Liver (tissue), 9 donors: Measurements from ENCODE around the gene THEMIS. TPM values are rescaled to one million over a fixed set of nuclear protein-coding genes. Genes with fewer than 3 reads are reported as not detected.
"Not testable (repeated sequence)": the region's sequence is repeated elsewhere in the genome, so short reads cannot be mapped to it uniquely, and the experiment has no call there.

Experiments
- DNase-seq: peaks from one replicate; pipeline ENCODE4 v3.0.0-alpha.2; 2017; ENCODE audit warnings: low spot score
- H3K27ac ChIP-seq, 2 donors: one replicate each; pipeline ENCODE4 v1.7.0; 2013; ENCODE audit warnings: inconsistent platforms in 2 of 2, low read length in 2 of 2, control low read depth in 1 of 2, low read depth in 1 of 2, mild to moderate bottlenecking in 1 of 2
- H3K27me3 ChIP-seq, 4 donors: one replicate each; pipeline versions ENCODE4 v1.6.1 to v1.7.0; 2013; ENCODE audit warnings: low read length in 3 of 4, inconsistent platforms in 1 of 4, mild to moderate bottlenecking in 1 of 4, moderate library complexity in 1 of 4; ENCODE audit not compliant: control insufficient read depth in 4 of 4, insufficient read depth in 4 of 4
- H3K36me3 ChIP-seq, 4 donors: one replicate each; pipeline versions ENCODE4 v1.6.1 to v1.7.0; 2013; ENCODE audit warnings: low read length in 3 of 4, mild to moderate bottlenecking in 3 of 4, low read depth in 1 of 4, moderate library complexity in 1 of 4; ENCODE audit not compliant: control insufficient read depth in 4 of 4, insufficient read depth in 3 of 4
- H3K4me1 ChIP-seq, 4 donors: one replicate each; pipeline versions ENCODE4 v1.6.1 to v1.7.0; 2013; ENCODE audit warnings: low read length in 3 of 4, mild to moderate bottlenecking in 3 of 4, moderate library complexity in 1 of 4; ENCODE audit not compliant: control insufficient read depth in 4 of 4, insufficient read depth in 4 of 4
- H3K4me3 ChIP-seq, 3 donors: one replicate each; pipeline versions ENCODE4 v1.6.1 to v1.7.0; 2013; ENCODE audit warnings: low read length in 3 of 3, control low read depth in 1 of 3, low read depth in 1 of 3, mild to moderate bottlenecking in 1 of 3
- H3K9ac ChIP-seq, 2 donors: one replicate each; pipeline ENCODE4 v1.7.0; 2013; ENCODE audit warnings: low read length in 2 of 2, mild to moderate bottlenecking in 2 of 2, moderate library complexity in 2 of 2, control low read depth in 1 of 2, low read depth in 1 of 2
- H3K9me3 ChIP-seq, 4 donors: one replicate each; pipeline versions ENCODE4 v1.6.1 to v1.7.0; 2013; ENCODE audit warnings: low read length in 3 of 4; ENCODE audit not compliant: control insufficient read depth in 4 of 4
- ATF3 ChIP-seq: IDR thresholded peaks from 2 replicates; pipeline ENCODE4 v1.6.1; 2016; ENCODE audit warnings: antibody characterized with exemption
- CTCF ChIP-seq: fragments of 150-350 bp; IDR thresholded peaks from 2 replicates; pipeline ENCODE4 v1.5.1; 2017; ENCODE audit warnings: improper control_type of control experiment, low read depth, low read length; ENCODE audit not compliant: missing input control
- EGR1 ChIP-seq, 2 donors: IDR thresholded peaks; 2 replicates each; pipeline ENCODE4 v1.6.1; 2016 to 2018; ENCODE audit warnings: antibody characterized with exemption in 2 of 2, low read depth in 2 of 2
- FOXA1 ChIP-seq: IDR thresholded peaks from 2 replicates; pipeline ENCODE4 v1.6.1; 2016; ENCODE audit warnings: antibody characterized with exemption
- FOXA2 ChIP-seq: IDR thresholded peaks from 2 replicates; pipeline ENCODE4 v1.6.1; 2016; ENCODE audit warnings: antibody characterized with exemption
- GABPA ChIP-seq, 2 donors: IDR thresholded peaks in 1 of 2; conservative IDR thresholded peaks in 1 of 2; 2 replicates each; pipeline ENCODE4 v1.6.1; 2016; ENCODE audit warnings: antibody characterized with exemption in 2 of 2, mild to moderate bottlenecking in 1 of 2, moderate library complexity in 1 of 2
- HNF4A ChIP-seq, 2 donors: conservative IDR thresholded peaks; 2 replicates each; pipeline ENCODE4 v1.6.1; 2016; ENCODE audit warnings: antibody characterized with exemption in 2 of 2, mild to moderate bottlenecking in 2 of 2
- HNF4G ChIP-seq: IDR thresholded peaks from 2 replicates; pipeline ENCODE4 v1.6.1; 2016; ENCODE audit warnings: antibody characterized with exemption
- JUND ChIP-seq, 2 donors: IDR thresholded peaks; 2 replicates each; pipeline ENCODE4 v1.6.1; 2016; ENCODE audit warnings: antibody characterized with exemption in 2 of 2
- NR2F2 ChIP-seq: IDR thresholded peaks from 2 replicates; pipeline ENCODE4 v1.6.1; 2016; ENCODE audit warnings: antibody characterized with exemption
- RAD21 ChIP-seq, 2 donors: IDR thresholded peaks; 2 replicates each; pipeline ENCODE4 v1.6.1; 2016; ENCODE audit warnings: antibody characterized with exemption in 2 of 2, mild to moderate bottlenecking in 2 of 2
- REST ChIP-seq: IDR thresholded peaks from 2 replicates; pipeline ENCODE4 v1.6.1; 2016; ENCODE audit warnings: antibody characterized with exemption, mild to moderate bottlenecking
- RXRA ChIP-seq, 2 donors: IDR thresholded peaks; 2 replicates each; pipeline ENCODE4 v1.6.1; 2017 to 2018; ENCODE audit warnings: antibody characterized with exemption in 2 of 2, mild to moderate bottlenecking in 1 of 2
- SP1 ChIP-seq: IDR thresholded peaks from 2 replicates; pipeline ENCODE4 v1.6.1; 2018; ENCODE audit warnings: antibody characterized with exemption, mild to moderate bottlenecking
- TAF1 ChIP-seq: conservative IDR thresholded peaks from 2 replicates; pipeline ENCODE4 v1.6.1; 2016; ENCODE audit warnings: antibody characterized with exemption, mild to moderate bottlenecking
- YY1 ChIP-seq: IDR thresholded peaks from 2 replicates; pipeline ENCODE4 v1.6.1; 2016; ENCODE audit warnings: antibody characterized with exemption, mild to moderate bottlenecking
- ZBTB33 ChIP-seq: IDR thresholded peaks from 2 replicates; pipeline ENCODE4 v1.6.1; 2016; ENCODE audit warnings: antibody characterized with exemption
- WGBS: extraction: QIAGEN DNeasy Blood & Tissue Kit; methylation state at CpG from one replicate; pipeline ENCODE4 v1.1.7; 2013; 5-methylcytosine and 5-hydroxymethylcytosine counted together
- polyA plus RNA-seq, 2 donors: library from polyadenylated mRNA; stranded (reverse) in 1 of 2; unstranded in 1 of 2; fragments of 200-250 nt in 1 of 2; fragments of >200 nt in 1 of 2; fragmentation: Nextera tagmentation in 1 of 2; extraction: Ambion mirVana in 1 of 2; gene quantifications; one replicate each; pipeline versions ENCODE4 v1.2.1 to v1.2.3, GENCODE V29; 2013 to 2015
- total RNA-seq, 2 donors: library from RNA; depleted of rRNA; stranded (reverse); fragments of >200 nt; gene quantifications; one replicate each; pipeline ENCODE4 v1.2.3, GENCODE V29; 2014
- donor health status: healthy.
- donor health status: healthy.
- donor health status: healthy.
- donor health status: healthy.
- donor health status: healthy.

THEMIS gene
- total and polyA plus RNA-seq, 4 donors = 0.05 to 0.59 (median 0.21) TPM

GRCh38 chr6:127886603-127887002, 14.3 kb downstream of the THEMIS start:
- no peak overlapping the region for H3K9ac ChIP-seq
- no peaks in the 10 kb centered on the region for H3K9me3 ChIP-seq
- 81% methylated on average over 3 of the region's 3 CpGs for WGBS
- no peaks in the 10 kb centered on the region for H3K4me1 ChIP-seq
- H3K27ac ChIP-seq = no peak overlapping the region
- peaks cover 0 to 4% (median 0%) of the 10 kb centered on the region in 4 donors for H3K27me3 ChIP-seq
- TF ChIP-seq RAD21 (IDR thresholded peaks at IDR 0.05) (no peak), CTCF (no peak), REST (no peak), FOXA2 (no peak), EGR1 (IDR thresholded peaks at IDR 0.05; ENCODE audit: low read depth in 2 of 2) (no peak), GABPA (IDR thresholded peaks at IDR 0.05 in 1 of 2, conservative IDR thresholded peaks at IDR 0.05 in 1 of 2) (no peak), YY1 (no peak), TAF1 (no peak)
- no peak for DNase-seq
- H3K36me3 ChIP-seq = no peaks in the 10 kb centered on the region
- H3K4me3 ChIP-seq = no peak overlapping the region

- Histone ChIP-seq H3K4me3 (no peak overlapping the region), H3K9me3 (no peaks in the 10 kb centered on the region), H3K27me3 (peaks cover 0 to 4% (median 0%) of the 10 kb centered on the region in 4 donors), H3K9ac (no peak overlapping the region), H3K4me1 (no peaks in the 10 kb centered on the region), H3K36me3 (no peaks in the 10 kb centered on the region), H3K27ac (no peak overlapping the region)
- no peak for DNase-seq
- no peak for TF ChIP-seq RXRA (IDR thresholded peaks at IDR 0.05)
- TF ChIP-seq REST = no peak
- no peak for TF ChIP-seq HNF4G
- TF ChIP-seq ZBTB33 = no peak
- TF ChIP-seq YY1 = no peak
- no peak for TF ChIP-seq EGR1 (IDR thresholded peaks at IDR 0.05; ENCODE audit: low read depth in 2 of 2)
- no peak for TF ChIP-seq NR2F2
- TF ChIP-seq SP1 = no peak
- TF ChIP-seq FOXA1 = no peak
- no peak for TF ChIP-seq ATF3
- TF ChIP-seq HNF4A (conservative IDR thresholded peaks at IDR 0.05) = no peak
- TF ChIP-seq TAF1 = no peak
- no peak for TF ChIP-seq RAD21 (IDR thresholded peaks at IDR 0.05)
- no peak for TF ChIP-seq JUND (IDR thresholded peaks at IDR 0.05)
Measured at GRCh38 chr6:127884134-127884533, 16.7 kb downstream of the THEMIS start.

GRCh38 chr6:127881949-127882348, 18.9 kb downstream of the THEMIS start:
- H3K36me3 ChIP-seq, H3K27ac ChIP-seq, DNase-seq, H3K4me3 ChIP-seq, H3K27me3 ChIP-seq, H3K9me3 ChIP-seq, H3K4me1 ChIP-seq, H3K9ac ChIP-seq: not testable (repeated sequence)
